HG02623 (cell line): Measurements from ENCODE around the gene UTP20.

ENCODE experiments used
- ATAC-seq: cut with Tn5 transposase; IDR thresholded peaks from one replicate; pipeline ENCODE4 v1.9.1; 2021; ENCODE audit warnings: moderate library complexity; ENCODE audit not compliant: unreplicated experiment

UTP20 gene

GRCh38 chr12:101280006-101280505 lies at the start of gene UTP20:
UTP20 (plus strand) TSS chr12:101280105; CDS start chr12:101280283, 178 bp downstream.
- peak; percentile 100 for ATAC-seq

DNA sequence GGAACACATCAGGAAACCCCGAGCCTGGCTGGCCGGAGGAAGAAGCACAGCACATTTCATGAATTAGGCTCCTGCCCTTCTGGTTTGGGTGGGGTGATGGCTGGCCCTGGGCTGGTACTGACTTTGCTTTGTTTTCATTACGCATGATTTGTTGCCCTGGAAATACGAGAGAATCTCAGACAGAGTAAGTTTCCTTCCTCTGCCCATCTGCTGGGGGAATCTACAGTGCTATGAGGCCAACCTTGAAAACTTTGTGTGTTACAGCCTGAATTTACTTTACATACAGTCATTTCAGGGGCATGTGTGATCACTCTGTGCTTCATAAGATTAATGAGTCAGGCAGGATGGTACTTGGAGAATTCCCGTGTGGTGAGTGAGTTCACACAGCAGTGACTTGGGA lies 49.4 kb upstream of the UTP20 start:
- no peak for ATAC-seq

DNA sequence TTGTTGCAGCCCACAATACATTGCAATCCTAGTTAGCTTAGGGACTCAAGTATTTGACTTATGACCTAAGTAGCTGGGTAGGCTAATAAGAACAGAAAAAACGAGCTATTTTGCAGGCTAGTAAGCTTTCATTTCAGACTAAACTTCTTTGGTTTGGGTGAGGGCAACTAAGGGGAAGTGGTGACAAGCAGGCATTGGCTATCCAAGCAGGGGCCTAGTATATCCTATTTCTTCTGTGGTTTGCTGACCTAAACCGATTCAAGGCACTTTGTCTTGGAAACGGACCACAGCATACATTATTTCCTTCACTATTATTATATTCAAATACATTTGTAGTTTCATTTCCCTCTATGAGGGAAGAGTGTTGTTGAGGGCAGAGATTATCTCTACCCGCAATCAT lies 48.3 kb upstream of the UTP20 start:
- no peak for ATAC-seq

- ATAC-seq, result no peak
Measured at GRCh38 chr12:101235686-101236085, 44.2 kb upstream of the UTP20 start.

- no peak for ATAC-seq
Measured at GRCh38 chr12:101238306-101238705, 41.6 kb upstream of the UTP20 start.

DNA sequence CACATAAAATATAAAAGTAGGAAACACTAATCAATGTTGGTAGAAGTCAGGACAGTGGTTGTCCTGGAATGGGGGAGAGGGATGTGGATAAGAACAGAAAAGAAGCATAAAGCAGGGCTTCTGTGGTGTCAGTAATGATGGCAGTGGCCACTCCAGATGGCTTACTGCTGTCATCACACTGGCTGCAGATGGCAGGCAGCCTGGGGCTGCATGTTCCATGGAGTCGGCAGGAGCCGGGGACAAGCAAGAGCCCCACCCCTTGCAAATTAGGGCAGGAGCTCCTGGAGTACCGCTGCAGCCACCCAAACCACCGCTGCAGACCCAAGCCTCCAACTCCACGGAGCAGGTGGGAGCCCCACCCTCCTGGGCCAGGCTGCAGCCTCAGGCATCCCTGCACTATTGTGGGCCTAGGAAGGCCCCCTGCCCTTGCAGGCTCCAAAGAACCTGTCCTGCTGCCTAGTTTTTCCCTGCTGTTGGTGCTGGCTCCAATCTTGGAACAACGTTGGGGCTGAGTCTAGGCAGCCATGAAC lies 41.0 kb upstream of the UTP20 start:
- no peak for ATAC-seq

GRCh38 chr12:101243074-101243473 lies 36.8 kb upstream of the UTP20 start:
- no peak for ATAC-seq

GRCh38 chr12:101243616-101244015 lies 36.3 kb upstream of the UTP20 start:
- no peak for ATAC-seq

DNA sequence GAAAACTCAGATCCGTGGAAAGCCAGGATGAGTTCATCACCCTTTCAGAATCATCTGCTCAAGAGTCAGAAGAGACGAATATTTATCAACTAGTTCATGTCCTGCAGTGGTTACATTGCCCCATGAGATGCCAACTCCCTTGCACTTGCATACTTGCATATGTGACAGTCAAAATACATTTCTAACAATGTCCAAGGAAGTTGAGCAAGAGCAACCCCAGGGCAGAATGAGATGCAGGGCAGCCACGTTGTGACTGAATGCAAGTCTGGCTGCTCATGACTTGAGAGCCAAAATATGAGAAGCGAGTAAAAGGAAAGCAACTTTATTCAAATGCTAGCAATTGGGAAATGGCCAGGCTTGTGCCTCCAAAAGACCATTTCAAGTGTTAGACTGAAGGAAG lies 23.6 kb upstream of the UTP20 start:
- ATAC-seq, result no peak

GRCh38 chr12:101257357-101257756 lies 22.5 kb upstream of the UTP20 start:
- ATAC-seq, result no peak

DNA sequence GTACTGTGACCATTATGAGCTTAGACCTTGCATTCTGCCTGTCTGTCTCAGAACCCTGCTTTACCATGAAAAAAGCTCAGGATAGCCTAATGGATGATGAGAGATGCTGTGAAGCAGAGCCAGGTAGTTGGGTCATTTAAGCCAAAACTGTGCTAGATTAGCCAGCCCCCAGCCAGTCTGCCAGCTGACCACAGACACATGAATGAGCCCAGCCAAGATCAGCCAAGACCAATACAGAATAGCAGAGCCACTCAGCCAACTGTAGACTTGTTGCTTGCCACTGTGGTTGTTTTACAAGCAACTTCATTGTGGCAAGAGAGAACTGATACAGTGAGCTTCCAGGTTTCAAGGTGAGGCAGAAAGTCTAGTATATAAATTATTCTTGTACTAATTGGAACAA lies 12.8 kb upstream of the UTP20 start:
- no peak for ATAC-seq

DNA sequence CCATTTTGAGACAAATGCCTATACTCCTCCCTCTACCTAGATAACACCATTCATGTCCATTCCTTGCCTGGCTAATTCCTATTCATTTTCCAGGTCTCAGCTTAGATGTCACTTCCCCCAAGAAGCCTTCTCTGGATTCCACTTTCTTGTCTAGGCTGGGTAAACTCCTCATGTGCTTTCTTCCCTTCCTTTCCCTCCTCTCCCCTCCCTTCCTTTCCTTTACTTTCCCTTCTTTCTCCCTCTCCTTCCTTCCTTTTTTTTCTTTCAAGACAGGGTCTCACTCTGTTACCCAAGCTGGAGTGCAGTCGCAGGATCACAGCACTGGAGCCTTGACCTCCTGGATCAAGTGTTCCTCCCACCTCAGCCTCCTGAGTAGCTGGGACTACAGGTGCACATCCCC lies 3.5 kb upstream of the UTP20 start:
- no peak for ATAC-seq

GRCh38 chr12:101277443-101277842 lies 2.5 kb upstream of the UTP20 start:
- ATAC-seq, result no peak

DNA sequence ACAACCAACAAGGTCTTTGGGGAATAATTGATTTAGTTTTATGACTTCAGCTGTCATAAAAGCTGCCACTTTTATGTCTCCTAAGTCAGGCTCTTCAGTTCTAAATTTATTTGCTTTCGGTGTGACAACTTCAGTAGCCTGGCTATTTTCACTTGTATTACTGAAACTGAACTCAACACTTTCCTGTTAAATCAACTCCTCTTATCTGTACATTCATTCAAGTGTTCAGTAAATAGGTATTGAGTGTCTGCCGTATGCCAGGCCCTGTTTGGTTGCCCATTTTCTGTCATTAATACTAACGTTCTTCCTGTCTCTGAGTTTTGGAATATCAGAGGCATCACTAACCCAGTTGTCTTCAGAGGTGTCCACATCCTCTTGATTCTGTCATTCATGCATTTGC lies 7.5 kb downstream of the UTP20 start:
- ATAC-seq, result no peak

- ATAC-seq, result no peak
Measured at GRCh38 chr12:101297661-101298060, 17.8 kb downstream of the UTP20 start.

DNA sequence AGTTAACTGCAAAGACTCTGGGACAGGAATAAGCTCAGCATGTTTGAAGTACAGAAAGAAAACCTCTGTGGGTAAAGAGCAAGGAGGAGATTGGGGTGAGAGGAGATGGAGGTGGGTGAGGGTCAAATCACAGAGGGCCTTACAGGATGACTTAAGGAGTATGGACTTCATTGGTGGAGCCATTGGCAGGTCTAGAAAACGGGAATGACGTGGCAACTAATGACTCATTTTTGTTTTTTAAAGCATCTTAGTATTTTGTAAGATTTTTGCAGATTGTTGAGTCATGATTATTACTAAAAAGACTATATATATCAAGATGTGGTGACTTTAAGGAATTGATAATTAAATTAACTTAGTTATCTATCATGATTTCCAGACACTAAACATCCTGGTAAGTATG lies 18.5 kb downstream of the UTP20 start:
- no peak for ATAC-seq

DNA sequence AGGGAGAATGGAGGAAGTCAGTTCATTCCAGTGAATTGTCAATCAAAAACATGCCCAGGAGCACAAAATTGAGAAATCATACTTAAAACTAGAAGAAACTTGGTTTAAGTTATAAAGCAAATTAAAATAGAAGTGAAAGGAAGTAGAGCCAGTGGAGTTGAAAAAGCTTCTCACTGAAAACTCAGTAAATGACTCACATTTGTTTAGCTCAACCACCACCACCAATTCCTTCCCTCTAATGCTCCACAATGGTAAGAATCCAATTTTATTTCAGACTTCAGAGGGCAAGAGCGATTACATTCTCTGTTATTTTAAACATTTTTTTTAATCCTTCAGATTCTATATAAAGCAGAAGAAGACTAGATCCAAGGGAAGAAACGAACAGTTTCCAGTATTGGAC lies 19.4 kb downstream of the UTP20 start:
- no peak for ATAC-seq

DNA sequence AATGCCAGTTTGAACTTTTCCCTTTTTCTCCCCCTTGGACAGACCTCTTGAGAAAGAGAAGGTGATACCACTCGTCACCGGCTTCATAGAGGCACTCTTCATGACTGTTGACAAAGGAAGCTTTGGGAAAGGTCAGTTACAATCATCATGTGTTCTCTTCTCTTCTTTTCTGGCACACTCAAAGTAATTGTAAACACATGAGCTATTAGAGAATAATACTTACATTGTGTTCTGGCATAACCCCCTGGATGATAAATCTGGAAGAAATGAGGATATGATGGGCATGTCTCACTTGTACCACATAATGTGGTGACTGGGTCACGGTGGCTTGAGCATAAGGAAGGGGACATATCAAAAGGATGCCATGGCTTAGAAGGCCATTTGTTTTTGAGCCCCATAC lies 20.0 kb downstream of the UTP20 start:
- no peak for ATAC-seq

- ATAC-seq, result no peak
Measured at GRCh38 chr12:101302741-101303140, 22.8 kb downstream of the UTP20 start.

DNA sequence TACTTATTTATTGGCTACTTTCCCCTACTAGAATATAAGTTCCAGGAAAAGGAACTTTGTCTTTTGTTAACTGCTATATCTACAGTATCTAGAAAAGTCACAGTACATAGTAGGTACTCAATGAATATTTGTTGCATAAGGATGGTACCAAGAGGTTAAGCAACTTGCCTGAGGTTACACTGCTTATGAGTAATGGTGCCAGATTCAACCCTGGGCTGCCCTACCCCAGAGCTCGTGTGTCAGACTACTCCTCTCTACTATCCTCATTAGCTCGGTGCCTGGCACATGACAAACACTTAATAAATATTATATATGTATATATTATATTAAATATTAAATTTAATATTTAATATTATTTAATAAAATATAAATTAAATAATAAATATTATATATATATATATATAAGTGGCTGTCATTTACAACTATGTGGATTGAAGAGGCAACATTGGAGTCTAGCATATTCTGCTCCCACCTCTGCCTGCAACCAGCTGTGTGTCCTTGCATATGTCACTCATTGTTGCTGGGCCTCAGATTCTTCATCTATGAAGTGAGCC lies 25.4 kb downstream of the UTP20 start:
- no peak for ATAC-seq

DNA sequence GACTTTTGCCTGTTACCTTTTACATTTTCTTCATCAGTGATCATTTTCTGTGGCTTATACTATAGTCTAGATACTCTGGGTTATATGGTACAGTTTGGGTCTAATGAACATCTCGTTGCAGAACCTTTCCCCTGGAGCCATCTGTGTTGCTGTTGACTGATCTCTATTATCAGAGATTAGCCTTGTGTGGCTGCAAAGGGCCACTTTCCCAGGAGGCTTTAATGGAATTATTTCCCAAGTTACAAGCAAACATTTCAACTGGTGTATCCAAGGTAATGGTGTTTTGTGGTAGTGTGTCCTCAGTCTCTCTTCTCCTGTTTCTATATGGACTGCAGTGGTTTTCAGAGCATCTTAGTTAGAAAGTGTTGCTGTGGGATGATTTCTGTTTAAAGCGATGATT lies 25.9 kb downstream of the UTP20 start:
- no peak for ATAC-seq

DNA sequence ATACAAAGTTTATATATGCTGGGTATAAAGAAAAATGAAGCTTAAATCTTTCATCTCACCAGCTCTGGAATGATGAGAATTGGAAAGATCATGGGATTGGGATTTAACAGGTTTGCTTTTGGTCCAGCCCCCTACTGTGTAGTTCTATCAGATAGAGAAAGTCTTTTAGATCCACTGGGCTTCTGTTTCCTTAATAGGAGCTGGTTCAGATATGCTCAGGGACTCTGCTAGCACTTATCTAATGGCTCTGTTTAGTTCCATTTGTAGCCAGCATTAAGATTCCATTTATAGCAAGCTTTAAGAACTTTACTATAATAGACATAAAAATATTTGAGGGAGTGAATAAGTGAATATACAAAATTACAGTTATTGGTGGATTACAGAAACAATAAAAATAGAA lies 42.6 kb downstream of the UTP20 start:
- ATAC-seq, result no peak

GRCh38 chr12:101323255-101323654 lies 43.4 kb downstream of the UTP20 start:
- no peak for ATAC-seq
